H4 (cell line): ENCODE measurements around the gene ZFAND3. TPM values are rescaled to one million over a fixed set of nuclear protein-coding genes. Genes with fewer than 3 reads are reported as not detected.
"Not testable (repeated sequence)": the region's sequence is repeated elsewhere in the genome, so short reads cannot be mapped to it uniquely, and the experiment has no call there.

Source experiments
- DNase-seq: peaks from one replicate; pipeline ENCODE4 v3.0.0-alpha.2; 2015; ENCODE audit warnings: low spot score
- total RNA-seq: library from RNA; depleted of rRNA; stranded (reverse); fragments of >200 nt; shearing (Covaris generic); gene quantifications from 2 replicates; pipeline ENCODE4 v1.2.3, GENCODE V29; 2014

The ZFAND3 gene
- total RNA-seq, 1 experiment from 2014 or later: 7.4 TPM

- no peak for DNase-seq
Observed at GRCh38 chr6:37865504-37865903, 46.0 kb downstream of the ZFAND3 start.

GRCh38 chr6:37866590-37867507 lies 47.3 kb downstream of the ZFAND3 start:
- no peak for DNase-seq

- DNase-seq: no peak
Observed at GRCh38 chr6:37867756-37868446, 48.4 kb downstream of the ZFAND3 start.

- no peak for DNase-seq
Observed at GRCh38 chr6:37868447-37868825, 48.9 kb downstream of the ZFAND3 start.

GRCh38 chr6:37871616-37872372 lies 52.3 kb downstream of the ZFAND3 start:
- no peak for DNase-seq

- no peak for DNase-seq
Observed at GRCh38 chr6:37872373-37872745, 52.8 kb downstream of the ZFAND3 start.

- no peak for DNase-seq
Observed at GRCh38 chr6:37874726-37875125, 55.2 kb downstream of the ZFAND3 start.

GRCh38 chr6:37875561-37876309 lies 56.2 kb downstream of the ZFAND3 start:
- DNase-seq: no peak

- DNase-seq: no peak
Observed at GRCh38 chr6:37876843-37877242, 57.3 kb downstream of the ZFAND3 start.

- no peak for DNase-seq
Observed at GRCh38 chr6:37877373-37878149, 58.0 kb downstream of the ZFAND3 start.

- DNase-seq: no peak
Observed at GRCh38 chr6:37878150-37878710, 58.7 kb downstream of the ZFAND3 start.

- DNase-seq: not testable (repeated sequence)
Observed at GRCh38 chr6:37880602-37881001, 61.1 kb downstream of the ZFAND3 start.

GRCh38 chr6:37882292-37882691 lies 62.8 kb downstream of the ZFAND3 start:
- peak; percentile 35 for DNase-seq

- DNase-seq: peak; percentile 81
Observed at GRCh38 chr6:37882724-37883413, 63.3 kb downstream of the ZFAND3 start.

- no peak for DNase-seq
Observed at GRCh38 chr6:37884548-37884947, 65.0 kb downstream of the ZFAND3 start.

- DNase-seq: no peak
Observed at GRCh38 chr6:37889051-37889450, 69.5 kb downstream of the ZFAND3 start.

GRCh38 chr6:37889486-37889885 lies 70.0 kb downstream of the ZFAND3 start:
- no peak for DNase-seq

- no peak for DNase-seq
Observed at GRCh38 chr6:37891072-37891471, 71.5 kb downstream of the ZFAND3 start.

GRCh38 chr6:37893257-37893656 lies 73.7 kb downstream of the ZFAND3 start:
- DNase-seq: no peak

GRCh38 chr6:37893734-37894133 lies 74.2 kb downstream of the ZFAND3 start:
- not testable (repeated sequence) for DNase-seq
